Activated CD4-positive, alpha-beta T cell treated with anti-CD3 and anti-CD28 coated beads for 4 hours (primary cell): ENCODE data around the gene LPCAT4.
"Not testable (repeated sequence)": the region's sequence is repeated elsewhere in the genome, so short reads cannot be mapped to it uniquely, and the experiment has no call there.

ENCODE experiments used
- DNase-seq, 2 donors: peaks; one replicate each; pipeline ENCODE4 v3.0.0-alpha.2; 2020

Gene LPCAT4, protein sequence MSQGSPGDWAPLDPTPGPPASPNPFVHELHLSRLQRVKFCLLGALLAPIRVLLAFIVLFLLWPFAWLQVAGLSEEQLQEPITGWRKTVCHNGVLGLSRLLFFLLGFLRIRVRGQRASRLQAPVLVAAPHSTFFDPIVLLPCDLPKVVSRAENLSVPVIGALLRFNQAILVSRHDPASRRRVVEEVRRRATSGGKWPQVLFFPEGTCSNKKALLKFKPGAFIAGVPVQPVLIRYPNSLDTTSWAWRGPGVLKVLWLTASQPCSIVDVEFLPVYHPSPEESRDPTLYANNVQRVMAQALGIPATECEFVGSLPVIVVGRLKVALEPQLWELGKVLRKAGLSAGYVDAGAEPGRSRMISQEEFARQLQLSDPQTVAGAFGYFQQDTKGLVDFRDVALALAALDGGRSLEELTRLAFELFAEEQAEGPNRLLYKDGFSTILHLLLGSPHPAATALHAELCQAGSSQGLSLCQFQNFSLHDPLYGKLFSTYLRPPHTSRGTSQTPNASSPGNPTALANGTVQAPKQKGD

DNA sequence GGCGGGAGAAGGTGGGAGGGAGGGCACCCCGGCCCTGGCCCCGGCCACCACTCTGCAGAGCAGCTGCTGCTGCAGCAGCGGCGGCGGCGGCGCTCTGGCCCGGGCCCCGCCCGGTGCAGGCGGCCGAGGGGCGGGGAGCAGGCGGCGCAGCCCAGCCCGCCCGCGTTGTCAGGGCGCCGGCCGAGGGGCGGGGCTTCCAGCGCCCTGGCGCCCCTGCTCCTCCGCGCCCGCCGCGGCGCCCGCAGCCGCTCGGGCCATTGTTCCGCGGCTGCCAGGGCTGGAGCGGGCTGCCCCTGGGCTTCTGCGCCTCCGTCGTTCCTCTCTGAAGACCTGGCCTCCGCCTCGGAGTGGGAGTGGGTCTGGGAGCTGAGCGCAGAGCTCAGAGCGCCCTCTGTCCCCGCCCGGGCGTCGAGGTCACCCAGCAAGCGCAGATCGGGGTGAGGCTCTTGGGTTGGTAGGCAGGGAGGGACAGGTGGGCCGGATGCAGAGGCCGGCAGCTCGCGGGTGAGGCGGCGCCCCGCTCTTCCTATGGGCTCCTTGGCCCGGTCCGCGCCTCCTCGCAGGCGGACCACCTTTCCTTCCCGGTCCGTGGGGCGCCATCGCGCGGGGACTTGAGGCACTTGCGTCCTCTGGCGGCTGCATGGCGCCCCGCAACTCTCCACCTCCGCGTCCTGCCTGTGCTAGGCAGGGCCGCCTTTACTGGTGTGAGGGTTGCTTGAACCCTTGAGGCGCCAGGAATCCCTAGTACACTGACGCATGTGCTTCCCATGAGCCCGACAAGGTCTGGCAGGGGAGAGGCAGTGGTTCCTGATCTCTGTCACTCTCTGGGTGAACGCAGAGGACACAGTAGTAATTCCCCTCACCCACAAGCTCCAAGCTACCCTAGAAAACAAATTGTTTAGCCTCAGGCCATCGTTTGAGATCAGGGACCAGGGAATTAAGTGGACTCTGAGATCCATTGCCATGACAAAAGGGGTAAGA, at the start of gene LPCAT4:
LPCAT4 (minus strand) TSS at position 96 of the 981 bp plus-strand sequence. CDS start 96 bp downstream, outside the sequence.
- DNase-seq = peak; percentile 85 to 89

DNA sequence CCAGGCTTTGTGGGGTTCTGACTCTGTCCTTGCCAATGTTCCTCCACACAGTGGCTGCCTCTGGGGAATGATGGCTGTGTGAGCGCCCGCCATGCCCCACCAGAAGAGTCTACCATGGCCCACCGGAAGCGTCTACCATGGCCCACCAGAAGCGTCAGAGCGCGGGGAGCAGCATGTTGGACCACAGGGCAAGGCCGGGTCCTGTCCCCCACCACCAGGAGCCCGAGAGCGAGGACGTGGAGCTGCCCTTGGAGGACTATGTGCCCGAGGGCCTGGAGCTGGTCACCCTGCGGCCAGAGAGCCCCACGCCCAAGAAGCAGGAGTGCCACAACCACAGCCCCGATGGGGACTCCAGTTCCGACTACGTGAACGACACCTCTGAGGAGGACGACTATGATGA, 42.5 kb upstream of the LPCAT4 start:
- not testable (repeated sequence) for DNase-seq

DNA sequence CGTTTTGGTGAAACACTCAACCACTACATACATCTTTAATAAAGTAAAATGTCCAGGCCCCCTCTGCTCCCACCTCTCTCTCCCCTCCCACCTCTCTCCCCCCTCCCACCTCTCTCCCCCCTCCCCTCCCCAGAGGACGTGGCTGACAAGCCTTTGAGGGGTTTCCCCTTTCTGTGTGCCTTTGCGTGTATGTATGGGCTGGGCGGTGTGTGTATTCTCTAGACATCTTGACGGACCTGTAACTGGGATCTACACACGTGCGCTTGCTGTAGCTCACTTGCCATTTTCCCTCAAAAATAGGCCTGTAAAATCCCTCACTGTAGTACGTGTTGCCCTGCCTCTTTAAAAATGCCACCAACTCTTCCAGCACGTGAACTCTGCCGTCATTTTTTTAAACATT, 42.0 kb upstream of the LPCAT4 start:
- DNase-seq = not testable (repeated sequence)

DNA sequence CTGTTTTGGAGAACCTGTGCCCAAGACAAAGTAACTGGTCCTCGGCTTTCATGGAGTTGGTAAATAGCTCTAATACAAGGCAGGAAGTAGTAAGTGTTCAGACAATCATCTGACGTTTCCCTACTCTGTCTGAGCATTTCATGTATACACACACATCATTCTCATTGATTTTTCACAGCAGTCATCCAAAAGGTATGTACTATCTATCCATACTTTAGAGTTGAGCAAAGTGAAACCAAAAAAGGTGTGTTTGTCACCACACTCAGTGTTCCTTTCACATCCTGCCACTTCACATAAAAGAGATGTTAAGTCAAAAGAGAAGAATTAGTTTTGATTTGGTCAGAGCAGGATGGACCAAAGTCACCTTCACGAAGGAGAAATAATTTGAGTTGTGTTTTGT, 36.9 kb upstream of the LPCAT4 start:
- not testable (repeated sequence) for DNase-seq

DNA sequence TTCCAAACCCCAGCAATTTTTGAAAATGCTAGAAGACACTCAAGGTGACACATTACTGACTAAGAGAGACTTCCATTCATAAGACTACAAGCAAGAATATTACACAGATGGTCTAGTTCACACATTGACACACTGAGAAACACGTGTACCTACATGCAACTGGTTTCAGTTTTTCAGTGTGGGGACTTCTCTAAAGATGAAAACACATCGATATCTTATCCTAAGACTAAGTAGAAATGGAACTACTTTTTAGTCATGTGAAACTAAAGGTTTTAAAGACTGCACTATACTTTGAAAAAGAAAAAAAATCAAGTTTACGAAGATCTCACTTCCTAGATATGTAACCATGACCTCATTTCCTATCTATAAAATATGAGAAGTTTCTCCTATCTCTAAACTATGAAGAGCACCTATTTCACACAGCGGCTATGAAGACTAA, 36.2 kb upstream of the LPCAT4 start:
- DNase-seq = not testable (repeated sequence)

DNA sequence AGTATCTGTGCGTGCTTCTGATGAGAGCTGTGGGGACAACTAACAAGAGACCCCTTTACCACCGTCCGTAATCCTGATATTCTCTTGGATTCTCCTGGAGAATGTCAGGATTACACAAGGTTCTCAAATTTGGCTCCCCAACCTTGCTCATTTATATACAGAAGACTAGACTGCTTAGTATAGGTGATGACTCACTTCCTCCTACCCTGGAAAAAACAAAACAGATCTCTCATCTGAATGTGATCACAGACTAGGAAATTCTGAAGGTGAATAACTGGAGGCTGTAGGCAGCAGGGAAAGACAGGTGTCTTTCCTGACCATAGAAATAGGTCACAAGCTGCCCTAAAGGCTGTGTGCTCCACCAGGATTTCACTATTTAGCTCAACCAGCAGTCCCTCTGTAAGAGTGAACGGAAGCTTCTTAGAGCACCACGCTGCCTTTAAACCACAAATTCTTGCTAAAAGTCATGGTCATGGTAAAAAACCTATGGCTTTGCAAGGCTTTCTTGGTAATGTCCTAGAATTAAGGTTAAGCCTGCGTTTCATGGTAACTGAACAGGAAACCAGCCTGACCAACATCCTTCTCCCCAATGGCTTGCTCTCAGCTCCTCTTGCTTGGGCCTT, 30.8 kb upstream of the LPCAT4 start:
- peak in 1 of 2 donors; percentile 16 for DNase-seq

DNA sequence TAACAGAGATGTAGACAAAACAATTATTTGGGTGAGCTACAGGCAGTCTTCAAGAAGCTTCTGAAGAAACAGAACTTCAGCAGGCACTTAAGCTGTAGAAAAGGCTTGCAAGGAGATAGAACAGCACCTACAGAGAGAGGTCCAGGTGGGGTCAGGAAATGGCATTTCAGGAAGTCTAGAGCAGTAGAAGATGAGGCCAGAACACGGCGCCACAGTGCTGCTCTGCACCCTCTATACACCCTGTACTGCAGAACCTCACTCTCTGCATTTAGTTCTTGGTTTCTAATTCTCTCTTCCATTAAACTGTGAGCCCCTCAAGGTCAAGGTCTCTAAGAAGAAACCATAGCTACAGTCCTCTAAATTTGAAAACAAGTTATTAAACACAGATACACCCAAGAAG, 26.0 kb upstream of the LPCAT4 start:
- DNase-seq = not testable (repeated sequence)

DNA sequence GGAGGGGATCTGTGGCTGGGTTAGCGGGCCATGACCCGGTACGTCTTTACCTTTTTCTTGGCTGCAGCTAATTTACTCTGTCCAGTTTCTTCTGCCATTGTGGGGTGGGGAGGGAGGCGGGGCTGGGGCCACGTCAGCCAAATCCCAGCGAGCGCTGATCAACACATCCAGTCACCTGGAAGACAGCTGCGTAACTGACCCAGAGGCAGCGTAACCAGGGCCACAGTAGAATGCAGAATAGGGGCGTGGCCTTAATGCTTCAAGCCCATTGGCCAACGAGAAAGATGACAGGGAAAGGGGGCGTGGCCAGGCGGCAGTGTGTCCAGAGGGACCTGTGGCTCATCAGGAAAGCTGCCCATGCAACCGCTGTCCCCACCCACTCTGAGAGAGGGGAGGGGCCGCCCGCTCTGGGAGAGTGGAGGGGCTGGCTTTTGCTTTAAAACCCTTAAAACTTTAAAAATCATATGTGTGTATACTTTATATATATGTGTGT, 22.6 kb upstream of the LPCAT4 start:
- DNase-seq = not testable (repeated sequence)

DNA sequence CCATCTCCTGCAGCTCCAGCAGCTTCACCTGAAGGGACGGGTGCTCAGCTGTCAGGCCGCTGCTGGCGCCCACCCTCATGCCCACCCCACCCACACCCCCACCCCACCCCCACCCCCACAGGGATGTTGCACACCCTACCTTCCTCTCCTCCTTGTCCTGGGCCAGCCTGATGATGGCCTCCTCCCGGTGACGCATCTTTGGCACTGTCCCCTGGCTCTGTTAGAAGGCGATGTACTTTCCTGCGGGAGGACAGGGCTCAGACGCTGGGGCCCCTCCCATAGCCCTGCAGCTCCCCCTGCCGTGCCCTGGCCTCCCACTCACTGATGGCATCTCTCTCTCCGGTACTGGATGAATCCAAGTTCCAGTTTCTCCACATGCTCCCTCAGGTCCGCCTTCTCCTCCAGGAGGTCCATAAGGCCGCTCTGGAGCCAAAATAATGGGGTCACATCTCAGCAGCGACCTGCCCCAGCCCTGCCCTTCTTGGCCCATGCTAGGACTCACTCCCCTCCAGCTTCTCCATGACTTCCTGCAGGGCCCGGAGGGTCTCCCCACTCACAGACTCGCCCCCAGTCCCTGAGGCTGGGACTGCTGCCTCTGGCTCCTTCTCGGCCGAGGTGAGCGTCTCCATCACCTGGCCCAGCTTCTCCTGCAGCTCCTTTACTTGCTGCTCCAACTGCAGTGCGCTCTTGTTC, 15.0 kb upstream of the LPCAT4 start:
- not testable (repeated sequence) for DNase-seq

DNA sequence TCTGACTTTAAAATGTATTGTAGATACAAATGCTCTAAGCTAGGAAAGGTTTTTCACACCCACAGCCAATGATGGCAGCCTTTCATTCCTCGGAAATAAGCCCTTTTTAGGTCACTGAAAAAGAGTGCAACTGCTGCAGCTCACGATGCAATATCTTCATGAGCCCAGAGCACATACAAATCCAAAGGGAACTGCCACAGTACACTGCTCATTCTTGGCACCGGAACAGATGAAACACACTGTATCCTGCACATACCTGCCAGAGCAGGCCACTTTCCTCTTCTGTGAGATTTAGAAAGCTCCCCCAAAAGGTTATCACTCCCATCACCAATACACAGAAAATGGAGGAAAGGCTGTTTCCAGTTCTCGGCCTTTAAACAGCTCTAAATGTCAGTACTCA, 13.5 kb upstream of the LPCAT4 start:
- DNase-seq = not testable (repeated sequence)

DNA sequence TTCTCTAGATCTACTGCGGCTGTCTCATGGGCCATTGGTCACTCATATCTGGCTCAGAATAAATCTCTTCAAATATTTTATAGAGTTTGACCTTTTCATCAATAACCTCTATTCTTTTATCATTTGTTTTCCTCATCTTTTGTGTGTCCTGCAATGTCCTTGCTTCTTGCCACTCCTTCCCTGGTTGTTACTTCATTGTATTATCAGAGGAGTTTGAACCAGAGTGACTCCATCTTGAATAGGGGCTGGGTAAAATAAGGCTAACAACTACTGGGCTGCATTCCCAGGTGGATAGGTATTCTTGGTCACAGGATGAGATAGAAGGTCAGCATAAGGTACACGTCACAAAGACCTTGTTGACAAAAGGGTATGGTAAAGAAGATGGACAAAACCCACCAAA, 9.9 kb upstream of the LPCAT4 start:
- no peak for DNase-seq

DNA sequence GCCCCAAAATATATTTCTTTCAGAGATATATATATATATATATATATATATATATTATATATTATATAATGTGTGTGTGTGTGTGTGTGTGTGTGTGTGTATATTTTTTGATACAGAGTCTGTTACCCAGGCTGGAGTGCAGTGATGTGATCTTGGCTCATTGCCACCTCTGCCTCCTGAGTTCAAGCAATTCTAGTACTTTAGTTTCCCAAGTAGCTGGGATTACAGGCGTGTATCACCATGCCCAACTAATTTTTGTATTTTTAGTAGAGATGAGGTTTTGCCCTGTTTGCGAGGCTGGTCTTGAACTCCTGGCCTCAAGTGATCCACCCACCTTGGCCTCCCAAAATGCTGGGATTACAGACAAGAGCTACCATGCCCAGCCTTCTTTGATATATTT, 8.5 kb upstream of the LPCAT4 start:
- not testable (repeated sequence) for DNase-seq

DNA sequence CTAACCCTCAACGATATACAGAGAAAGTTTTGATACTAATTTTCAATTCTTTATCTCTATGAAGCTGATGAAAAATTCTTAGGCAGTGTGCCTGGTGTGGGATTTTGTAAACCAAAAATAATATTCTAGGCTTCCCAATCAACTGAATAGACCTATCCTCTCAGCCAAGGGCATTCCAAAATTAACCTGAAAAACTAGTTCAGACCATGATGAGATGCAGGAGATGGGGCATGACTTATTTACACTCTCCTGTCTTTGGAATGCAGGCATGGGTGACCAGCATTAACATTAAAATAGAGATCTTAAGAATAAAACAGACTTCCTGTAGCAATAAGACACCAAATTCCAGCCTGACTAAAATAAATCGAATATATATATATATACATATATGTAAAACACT, 7.8 kb upstream of the LPCAT4 start:
- no peak for DNase-seq

DNA sequence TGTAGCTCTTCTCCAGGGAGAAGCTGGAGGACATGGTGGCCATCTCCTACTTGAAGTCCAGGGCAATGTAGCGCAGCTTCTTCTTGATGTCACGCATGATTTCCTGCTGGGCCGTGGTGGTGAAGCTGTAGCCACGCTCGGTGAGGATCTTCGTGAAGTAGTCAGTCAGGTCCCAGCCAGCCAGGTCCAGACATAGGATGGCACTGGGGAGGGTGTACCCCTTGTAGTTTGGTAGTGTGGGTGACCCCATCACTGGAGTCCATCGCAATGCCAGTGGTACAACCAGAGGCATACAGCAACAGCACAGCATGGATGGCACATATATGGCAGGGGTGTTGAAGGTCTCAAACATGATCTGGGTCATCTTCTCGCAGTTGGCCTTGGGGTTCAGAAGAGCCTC, 7.0 kb upstream of the LPCAT4 start:
- DNase-seq = no peak

DNA sequence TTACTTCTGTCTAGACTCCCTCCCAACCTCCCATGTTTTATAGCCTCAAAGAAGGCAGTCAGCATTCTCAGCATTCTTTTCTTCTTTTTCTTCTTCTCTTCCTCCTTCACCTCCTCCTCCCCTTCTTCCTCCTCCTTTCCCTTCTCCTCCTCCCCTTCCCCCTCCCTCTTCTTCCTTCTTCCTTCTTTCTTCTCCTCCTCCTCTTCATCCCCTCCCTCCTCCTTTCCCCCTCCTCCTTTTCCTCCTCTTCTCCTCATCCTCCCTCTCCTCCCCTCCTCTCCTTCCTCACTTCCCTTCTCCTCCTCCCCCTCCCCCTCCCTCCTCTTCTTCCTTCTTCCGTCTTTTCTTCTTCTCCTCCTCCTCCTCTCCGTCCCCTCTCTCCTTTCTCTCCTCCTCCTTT, 3.6 kb upstream of the LPCAT4 start:
- DNase-seq = no peak

DNA sequence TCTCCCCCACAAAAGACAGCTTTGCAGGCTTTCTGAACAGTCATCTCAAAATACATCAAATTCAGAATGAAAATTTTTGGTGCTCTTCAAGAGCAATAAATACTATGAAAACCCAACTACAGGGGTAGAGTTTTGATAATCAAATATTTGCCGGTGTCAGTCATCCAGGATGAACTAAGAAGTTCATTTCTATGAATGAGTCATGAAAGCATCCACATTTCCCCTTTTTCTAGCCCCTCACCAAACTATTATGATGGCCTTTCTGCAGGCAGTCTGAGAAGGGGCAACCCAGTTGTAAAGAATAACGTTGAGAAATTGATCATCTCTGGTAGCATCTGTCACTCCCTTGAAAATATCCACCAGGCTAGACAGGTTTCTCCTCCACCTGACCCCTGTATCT, 3.1 kb upstream of the LPCAT4 start:
- no peak for DNase-seq

DNA sequence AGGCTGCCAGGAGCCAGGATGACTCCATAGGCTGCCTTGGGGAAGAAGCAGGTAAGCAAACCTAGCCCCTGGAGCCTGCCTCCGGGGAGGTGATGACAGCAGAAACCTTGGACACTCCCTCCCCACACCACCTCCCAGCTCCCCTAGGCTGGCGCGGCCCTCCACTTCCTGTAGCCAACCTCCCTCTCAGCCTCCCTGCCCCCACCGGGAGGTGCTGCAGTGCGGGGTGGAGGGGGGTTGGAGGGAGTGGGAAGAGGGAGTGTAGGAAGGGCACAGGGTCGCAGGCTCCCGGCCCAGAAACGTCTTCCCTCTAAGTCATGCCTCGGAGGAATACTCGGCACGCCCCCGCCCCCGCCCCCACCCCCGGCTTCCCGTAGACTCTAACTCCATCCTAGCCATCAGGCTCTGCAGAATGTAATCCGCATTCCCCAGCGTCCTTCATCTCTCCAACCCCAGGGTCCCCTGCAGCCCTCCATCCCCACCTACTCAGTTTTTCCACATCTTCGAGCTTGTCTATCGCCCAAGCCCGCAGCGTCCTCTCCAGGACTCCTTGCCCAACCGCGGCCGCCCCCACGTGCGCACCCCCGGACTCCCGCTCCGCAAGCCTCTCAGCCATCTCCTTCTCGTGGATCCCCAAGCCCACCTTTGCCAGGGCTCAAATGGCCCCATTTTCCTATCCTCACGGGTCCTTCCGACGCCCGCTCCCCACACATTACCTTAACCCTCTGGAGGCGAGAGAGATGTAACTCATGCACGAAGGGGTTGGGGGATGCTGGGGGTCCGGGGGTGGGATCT, 528 bp downstream of the LPCAT4 start:
- DNase-seq = peak; percentile 29 to 47

DNA sequence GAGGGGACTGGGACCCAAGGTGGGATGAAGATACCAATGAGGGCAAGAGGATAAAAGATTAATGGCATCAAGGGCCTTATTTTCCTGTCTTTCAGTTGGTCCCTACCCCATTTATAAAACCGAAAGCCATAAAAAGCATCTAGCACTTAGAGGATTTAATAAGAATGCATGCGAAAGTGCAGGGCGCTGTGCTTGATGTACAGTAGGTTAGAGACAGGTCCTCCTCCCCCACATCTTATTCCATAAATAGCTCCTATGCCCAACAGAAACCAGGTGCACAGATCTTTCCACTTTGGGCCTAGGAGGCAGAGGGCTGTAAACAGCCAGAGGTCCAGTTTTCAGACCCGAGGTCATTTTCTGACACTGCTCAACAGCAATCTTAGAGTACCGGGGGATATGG, 1.2 kb downstream of the LPCAT4 start:
- no peak for DNase-seq

DNA sequence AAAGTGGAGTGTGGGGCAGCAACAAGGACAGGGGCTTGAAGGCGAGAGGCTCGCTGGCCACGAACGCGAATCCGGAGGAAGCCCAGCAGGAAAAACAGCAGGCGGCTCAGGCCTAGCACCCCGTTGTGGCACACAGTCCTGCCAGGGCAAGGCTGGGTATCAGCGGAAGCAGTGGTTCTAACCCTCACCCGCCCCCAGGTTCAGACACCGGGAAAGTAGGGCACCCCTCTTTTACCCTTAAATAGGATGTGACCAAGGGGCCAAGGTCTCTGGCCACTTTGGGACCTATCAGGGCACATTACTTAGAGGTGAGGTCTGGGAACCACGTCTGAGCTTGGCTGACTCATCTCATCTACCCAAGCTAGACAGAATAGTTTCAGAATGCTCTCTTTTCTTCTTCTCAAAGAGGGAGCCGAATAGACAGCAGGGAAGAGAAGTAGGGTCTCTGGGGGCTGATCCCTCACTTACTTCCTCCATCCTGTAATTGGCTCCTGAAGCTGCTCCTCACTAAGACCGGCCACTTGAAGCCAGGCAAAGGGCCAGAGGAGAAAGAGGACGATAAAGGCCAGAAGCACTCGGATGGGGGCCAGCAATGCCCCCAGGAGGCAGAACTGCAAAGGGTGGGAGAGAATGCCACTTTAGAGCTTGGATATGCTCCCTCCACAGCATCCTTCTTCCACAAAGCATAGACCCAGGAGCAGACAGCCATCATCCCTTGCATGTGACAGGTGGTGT, 1.7 kb downstream of the LPCAT4 start:
- DNase-seq = no peak

DNA sequence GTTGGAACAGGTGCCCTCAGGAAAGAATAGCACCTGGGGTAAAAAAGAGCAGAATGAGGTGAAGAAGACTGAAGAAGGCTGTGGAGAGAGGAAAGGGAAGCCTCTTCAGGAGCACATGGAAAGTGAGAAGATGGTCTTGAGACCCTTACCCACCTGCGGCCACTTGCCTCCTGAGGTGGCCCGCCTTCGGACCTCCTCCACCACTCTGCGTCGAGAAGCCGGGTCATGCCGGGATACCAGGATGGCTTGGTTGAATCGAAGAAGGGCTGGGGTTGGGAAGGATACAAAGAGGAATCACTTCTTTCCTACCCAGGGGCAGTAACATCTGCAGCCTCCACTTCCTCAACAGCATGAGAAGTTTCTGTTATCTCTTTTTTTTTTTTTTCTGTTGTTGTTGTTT, 3.0 kb downstream of the LPCAT4 start:
- no peak for DNase-seq
